Neural crest cell (in vitro differentiated cells): ENCODE results near the gene AEBP1. TPM values are rescaled to one million over a fixed set of nuclear protein-coding genes. Genes with fewer than 3 reads are reported as not detected.

Source experiments
- DNase-seq: peaks from one replicate; pipeline ENCODE4 v3.0.0; 2021; ENCODE audit warnings: low read depth, mixed read lengths, low spot score
- H3K27ac Mint-ChIP-seq: one replicate; pipeline ENCODE4 v1.8.0; 2021; ENCODE audit warnings: mild to moderate bottlenecking, mixed read lengths; ENCODE audit not compliant: unreplicated experiment
- H3K27me3 Mint-ChIP-seq: 2 replicates; pipeline ENCODE4 v1.8.0; 2021; ENCODE audit warnings: low read depth, mild to moderate bottlenecking, mixed read lengths
- H3K36me3 Mint-ChIP-seq: 2 replicates; pipeline ENCODE4 v1.8.0; 2021; ENCODE audit warnings: low read depth, mild to moderate bottlenecking, mixed read lengths
- H3K4me1 Mint-ChIP-seq: 2 replicates; pipeline ENCODE4 v1.8.0; 2021; ENCODE audit warnings: mixed read lengths
- H3K4me3 Mint-ChIP-seq: one replicate; pipeline ENCODE4 v1.8.0; 2021; ENCODE audit warnings: mild to moderate bottlenecking, mixed read lengths
- H3K9me3 Mint-ChIP-seq: 2 replicates; pipeline ENCODE4 v1.8.0; 2021; ENCODE audit warnings: mixed read lengths
- CTCF ChIP-seq: fragments of 200-600 bp; sonication (generic); conservative IDR thresholded peaks from 2 replicates; pipeline ENCODE4 v1.5.0; 2021; ENCODE audit warnings: antibody characterized with exemption, mild to moderate bottlenecking
- total RNA-seq: library from RNA; stranded (reverse); gene quantifications from 2 replicates; pipeline ENCODE4 v1.2.1, GENCODE V29; 2021

Gene AEBP1
- total RNA-seq, 1 donor from 2014 or later = 72.6 TPM

- no peak for TF ChIP-seq CTCF
- peak overlapping the region; percentile 87 for H3K4me3 Mint-ChIP-seq
- DNase-seq = no peak
- no peaks in the 10 kb centered on the region for H3K27me3 Mint-ChIP-seq
- no peak overlapping the region for H3K27ac Mint-ChIP-seq
- no peaks in the 10 kb centered on the region for H3K9me3 Mint-ChIP-seq
- peaks cover 14% of the 10 kb centered on the region for H3K4me1 Mint-ChIP-seq
- peaks cover 2% of the 10 kb centered on the region for H3K36me3 Mint-ChIP-seq
Observed at GRCh38 chr7:44106311-44107065, 2.3 kb downstream of the AEBP1 start.

- TF ChIP-seq CTCF = no peak
Observed at GRCh38 chr7:44107116-44107960, 3.2 kb downstream of the AEBP1 start.

GRCh38 chr7:44107961-44108767 lies 4.0 kb downstream of the AEBP1 start:
- peaks cover 2% of the 10 kb centered on the region for H3K36me3 Mint-ChIP-seq
- no peak overlapping the region for H3K4me3 Mint-ChIP-seq
- H3K27ac Mint-ChIP-seq = no peak overlapping the region
- no peak for DNase-seq
- no peaks in the 10 kb centered on the region for H3K27me3 Mint-ChIP-seq
- H3K9me3 Mint-ChIP-seq = no peaks in the 10 kb centered on the region
- no peak for TF ChIP-seq CTCF
- peaks cover 14% of the 10 kb centered on the region for H3K4me1 Mint-ChIP-seq

More at GRCh38 chr7:44107116-44107960, 3.2 kb downstream of the AEBP1 start:
- H3K4me1 Mint-ChIP-seq = peaks cover 14% of the 10 kb centered on the region
- no peak overlapping the region for H3K27ac Mint-ChIP-seq
- no peaks in the 10 kb centered on the region for H3K9me3 Mint-ChIP-seq
- no peak overlapping the region for H3K4me3 Mint-ChIP-seq
- H3K36me3 Mint-ChIP-seq = peaks cover 2% of the 10 kb centered on the region
- no peaks in the 10 kb centered on the region for H3K27me3 Mint-ChIP-seq
- DNase-seq = no peak

GRCh38 chr7:44108768-44109750 lies 4.9 kb downstream of the AEBP1 start:
- no peak for DNase-seq
- H3K27ac Mint-ChIP-seq = no peak overlapping the region
- H3K4me3 Mint-ChIP-seq = no peak overlapping the region
- H3K36me3 Mint-ChIP-seq = peaks cover 7% of the 10 kb centered on the region
- no peaks in the 10 kb centered on the region for H3K27me3 Mint-ChIP-seq
- H3K4me1 Mint-ChIP-seq = peaks cover 14% of the 10 kb centered on the region
- no peaks in the 10 kb centered on the region for H3K9me3 Mint-ChIP-seq
- TF ChIP-seq CTCF = no peak
